PC-3 (cell line): Measurements from ENCODE around the gene ERRFI1. TPM values are rescaled to one million over a fixed set of nuclear protein-coding genes. Genes with fewer than 3 reads are reported as not detected.
A peak's percentile ranks its signal among the peaks of the same experiment; 100 is the strongest.

Experiments
- ATAC-seq: fragments of 200-7000 bp; cut with Tn5 transposase; 2 replicates; pipeline ENCODE4 v1.9.1; 2020; ENCODE audit warnings: mild to moderate bottlenecking, moderate library complexity
- BruUV-seq: library from RNA; stranded (reverse); fragments of 400-500 nt; replicated peaks from 2 replicates; lab custom pipeline; 2021; lab: Mats Ljungman, UMichigan
- CTCF ChIA-PET: fragments of 300-600 bp; sonication (Branson Sonifier 250); formaldehyde crosslinking; loops from one replicate; lab custom pipeline; 2022; ENCODE audit warnings: antibody characterized with exemption; lab: Charles Lee
- POLR2A ChIA-PET: fragments of 300-600 bp; sonication (Branson Sonifier 250); formaldehyde crosslinking; loops from one replicate; lab custom pipeline; 2022; ENCODE audit warnings: antibody characterized with exemption; ENCODE audit not compliant: unreplicated experiment; lab: Charles Lee
- DNase-seq: peaks from one replicate; pipeline ENCODE4 v3.0.0-alpha.2; 2015
- H2AFZ ChIP-seq: fragments of 300-600 bp; sonication (generic); 2 replicates; pipeline ENCODE4 v1.6.0; 2016; ENCODE audit warnings: antibody characterized with exemption, low read length
- H3F3A ChIP-seq: fragments of 300-600 bp; sonication (generic); one replicate; pipeline ENCODE4 v1.6.0; 2017; ENCODE audit warnings: antibody characterized with exemption, low read length, control low read depth, mild to moderate bottlenecking; ENCODE audit not compliant: unreplicated experiment
- H3K27ac ChIP-seq: fragments of 300-600 bp; sonication (generic); 2 replicates; pipeline ENCODE4 v1.5.1; 2016; ENCODE audit warnings: mild to moderate bottlenecking, low read length
- H3K27me3 ChIP-seq: fragments of 300-600 bp; sonication (generic); 2 replicates; pipeline ENCODE4 v1.6.1; 2016; ENCODE audit warnings: low read length, mixed read lengths
- H3K36me3 ChIP-seq: fragments of 300-600 bp; sonication (generic); 2 replicates; pipeline ENCODE4 v1.6.1; 2016; ENCODE audit warnings: low read depth, mixed run types, low read length, mixed read lengths
- H3K4me1 ChIP-seq: fragments of 300-600 bp; sonication (generic); 2 replicates; pipeline ENCODE4 v1.5.1; 2016; ENCODE audit warnings: low read length; ENCODE audit not compliant: insufficient read depth
- H3K4me2 ChIP-seq: fragments of 300-600 bp; sonication (generic); 2 replicates; pipeline ENCODE4 v1.6.0; 2016; ENCODE audit warnings: low read length
- H3K4me3 ChIP-seq: fragments of 300-600 bp; sonication (generic); 2 replicates; pipeline ENCODE4 v1.5.1; 2016; ENCODE audit warnings: mild to moderate bottlenecking, low read length, mixed read lengths
- H3K79me2 ChIP-seq: fragments of 300-600 bp; sonication (generic); 2 replicates; pipeline ENCODE4 v1.6.1; 2017; ENCODE audit warnings: low read length, mixed read lengths
- H3K9ac ChIP-seq: fragments of 300-600 bp; sonication (generic); 2 replicates; pipeline ENCODE4 v1.6.0; 2016; ENCODE audit warnings: mild to moderate bottlenecking, low read length
- H3K9me2 ChIP-seq: fragments of 300-600 bp; sonication (generic); replicated peaks from 2 replicates; pipeline ENCODE4 v1.6.1; 2016; ENCODE audit warnings: mixed run types, low read length, mixed read lengths
- H3K9me3 ChIP-seq: fragments of 300-600 bp; sonication (generic); 2 replicates; pipeline ENCODE4 v1.6.1; 2016; ENCODE audit warnings: low read length, mixed read lengths
- H4K20me1 ChIP-seq: fragments of 300-600 bp; sonication (generic); 2 replicates; pipeline ENCODE4 v1.6.1; 2016; ENCODE audit warnings: low read length, mixed read lengths
- EZH2 ChIP-seq: fragments of 300-600 bp; sonication (generic); IDR thresholded peaks from one replicate; pipeline ENCODE4 v1.6.1; 2017; ENCODE audit warnings: antibody characterized with exemption, mild to moderate bottlenecking, low read length; ENCODE audit not compliant: unreplicated experiment
- EZH2phosphoT487 ChIP-seq: fragments of 300-600 bp; sonication (generic); IDR thresholded peaks from 2 replicates; pipeline ENCODE4 v1.6.1; 2018; ENCODE audit warnings: mild to moderate bottlenecking, antibody characterized with exemption, low read length, borderline replicate concordance
- intact Hi-C: fragments of 100-400 bp; cut with micrococcal nuclease; formaldehyde crosslinking; loops from 2 replicates; pipeline ENCODE4 v1.9.0; 2023
- total RNA-seq: library from RNA; depleted of rRNA; stranded (reverse); fragments of >200 nt; gene quantifications from 2 replicates; pipeline ENCODE4 v1.2.3, GENCODE V29; 2014
- TF ChIP-seq, protein P1 (sequence below): fragments of 300-600 bp; sonication (generic); conservative IDR thresholded peaks from 2 replicates; pipeline ENCODE4 v1.5.1; 2017; ENCODE audit warnings: antibody characterized with exemption, low read depth, mild to moderate bottlenecking, low read length

The ERRFI1 gene
- total RNA-seq, 1 experiment from 2014 or later: 218 TPM

DNA sequence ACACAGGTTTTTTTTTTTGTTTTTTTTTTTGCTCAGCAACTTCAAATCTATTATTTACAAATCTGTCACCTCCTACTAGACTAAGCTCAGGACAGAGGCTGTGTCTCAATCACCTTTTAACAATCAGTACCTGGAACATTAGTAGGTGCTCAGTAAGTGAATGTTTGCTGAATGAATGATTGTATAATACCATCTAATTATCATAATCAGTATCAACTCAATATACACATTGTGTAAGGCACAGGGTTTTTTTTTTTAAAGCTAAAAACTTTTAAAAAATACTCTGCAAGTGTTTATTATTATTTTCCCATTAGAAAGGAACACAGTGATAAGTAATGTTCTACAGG lies 9.2 kb downstream of the ERRFI1 start:
- Histone ChIP-seq H3K4me3 (peak overlapping the region; percentile 14; the same call in 1 of the 2 replicates), H3K9ac (no peak overlapping the region; the same call in 1 of the 2 replicates), H3K27ac (peak overlapping the region; percentile 17), H3K27me3 (no peaks in the 10 kb centered on the region), H3K4me2 (peak overlapping the region; percentile 98), H3K9me3 (no peaks in the 10 kb centered on the region), H3K36me3 (peaks cover 68% of the 10 kb centered on the region), H2AFZ (no peak overlapping the region), H3F3A (peaks cover 42% of the 10 kb centered on the region), H3K9me2 (no peaks in the 10 kb centered on the region), H4K20me1 (peaks cover 98% of the 10 kb centered on the region), H3K79me2 (peaks cover 100% of the 10 kb centered on the region), H3K4me1 (peaks cover 67% of the 10 kb centered on the region)
- TF ChIP-seq EZH2phosphoT487 (no peak), EZH2 (no peak)
- ChIA-PET CTCF (interaction anchor here (0.8 kb wide), 1 partner anchor 297 kb away, joined by 3 read pairs; no protein-coding TSS in a partner anchor), POLR2A (interaction anchor here (0.6 kb wide), 1 partner anchor 568 kb away, joined by 12 read pairs; no protein-coding TSS in a partner anchor)
- no peak for ATAC-seq
- intact Hi-C loops: no loop called here
- no TSS peak for BruUV-seq
- no peak for DNase-seq

DNA sequence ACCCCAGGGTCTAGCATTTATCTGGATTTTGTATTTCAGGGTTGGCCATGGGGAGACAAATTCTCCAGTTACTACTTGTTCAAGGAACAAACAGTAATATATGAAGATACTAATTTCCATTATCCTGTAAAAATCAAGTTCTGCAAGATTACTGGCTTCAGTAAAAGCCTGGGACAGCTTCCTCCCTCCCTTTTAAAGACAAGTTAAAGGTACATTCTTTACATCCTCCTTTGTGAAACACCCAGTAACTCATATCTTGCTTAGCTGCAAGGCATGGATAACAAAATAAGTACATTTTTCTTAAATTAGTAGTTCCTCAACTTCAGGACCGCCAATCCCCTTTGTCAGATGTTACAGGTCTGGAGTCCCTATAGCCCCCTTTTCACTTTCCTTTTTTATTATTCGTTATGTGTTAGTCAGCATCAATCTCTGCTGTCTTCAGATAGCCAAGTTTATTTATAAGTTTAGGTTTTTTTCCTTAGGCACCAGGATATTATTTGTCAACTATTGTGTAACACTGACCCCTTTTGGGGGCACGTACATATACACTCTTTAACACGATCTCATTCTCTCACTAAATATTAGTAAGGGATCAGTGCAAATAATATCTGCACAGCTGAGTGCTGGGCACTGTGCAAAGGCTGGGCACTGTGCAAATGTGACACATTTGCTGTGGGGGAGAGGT lies 9.8 kb downstream of the ERRFI1 start:
- peak; percentile 37 for DNase-seq
- Histone ChIP-seq H3K36me3 (peaks cover 69% of the 10 kb centered on the region), H3K79me2 (peaks cover 98% of the 10 kb centered on the region), H3K9me2 (no peaks in the 10 kb centered on the region), H3K4me1 (peaks cover 62% of the 10 kb centered on the region), H2AFZ (no peak overlapping the region), H3K27ac (peak overlapping the region; percentile 39), H3F3A (peaks cover 48% of the 10 kb centered on the region), H3K4me3 (peak overlapping the region; percentile 14; the same call in 1 of the 2 replicates), H3K9ac (no peak overlapping the region; the same call in 1 of the 2 replicates), H3K27me3 (no peaks in the 10 kb centered on the region), H4K20me1 (peaks cover 97% of the 10 kb centered on the region), H3K9me3 (no peaks in the 10 kb centered on the region), H3K4me2 (peak overlapping the region; percentile 98)
- POLR2A ChIA-PET: interaction anchor here (0.6 kb wide), 1 partner anchor 568 kb away, joined by 12 read pairs; no protein-coding TSS in a partner anchor
- CTCF ChIA-PET: interaction anchor here (0.6 to 0.8 kb wide), 3 partner anchors 9 to 298 kb away, joined by 3 read pairs; no protein-coding TSS in a partner anchor
- peak; percentile 11; the same call in 1 of the 2 replicates for ATAC-seq
- BruUV-seq: no TSS peak
- intact Hi-C loops: no loop called here
- TF ChIP-seq EZH2: no peak
- TF ChIP-seq, protein P1, sequence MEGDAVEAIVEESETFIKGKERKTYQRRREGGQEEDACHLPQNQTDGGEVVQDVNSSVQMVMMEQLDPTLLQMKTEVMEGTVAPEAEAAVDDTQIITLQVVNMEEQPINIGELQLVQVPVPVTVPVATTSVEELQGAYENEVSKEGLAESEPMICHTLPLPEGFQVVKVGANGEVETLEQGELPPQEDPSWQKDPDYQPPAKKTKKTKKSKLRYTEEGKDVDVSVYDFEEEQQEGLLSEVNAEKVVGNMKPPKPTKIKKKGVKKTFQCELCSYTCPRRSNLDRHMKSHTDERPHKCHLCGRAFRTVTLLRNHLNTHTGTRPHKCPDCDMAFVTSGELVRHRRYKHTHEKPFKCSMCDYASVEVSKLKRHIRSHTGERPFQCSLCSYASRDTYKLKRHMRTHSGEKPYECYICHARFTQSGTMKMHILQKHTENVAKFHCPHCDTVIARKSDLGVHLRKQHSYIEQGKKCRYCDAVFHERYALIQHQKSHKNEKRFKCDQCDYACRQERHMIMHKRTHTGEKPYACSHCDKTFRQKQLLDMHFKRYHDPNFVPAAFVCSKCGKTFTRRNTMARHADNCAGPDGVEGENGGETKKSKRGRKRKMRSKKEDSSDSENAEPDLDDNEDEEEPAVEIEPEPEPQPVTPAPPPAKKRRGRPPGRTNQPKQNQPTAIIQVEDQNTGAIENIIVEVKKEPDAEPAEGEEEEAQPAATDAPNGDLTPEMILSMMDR: peak; percentile 42

DNA sequence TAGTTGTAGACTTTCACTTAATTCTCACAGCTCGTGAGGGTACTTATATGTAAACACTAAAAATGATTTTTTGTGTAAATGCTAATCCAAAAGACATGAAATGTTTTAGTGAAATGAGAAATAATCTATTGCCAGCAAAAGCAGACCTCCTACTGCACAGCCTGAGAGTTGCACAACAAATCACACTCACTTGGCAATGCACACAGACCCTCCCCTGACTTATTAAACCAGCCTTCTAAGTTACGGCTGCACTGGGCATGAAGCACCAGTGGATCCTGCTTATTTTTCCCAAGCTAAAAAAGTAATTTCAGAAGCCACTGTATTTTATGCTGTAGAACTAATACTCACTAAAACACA lies 10.3 kb downstream of the ERRFI1 start:
- Histone ChIP-seq H3K9me3 (no peaks in the 10 kb centered on the region), H3K9ac (no peak overlapping the region), H3K4me3 (0 out of 2 replicates have a peak overlapping the region, but pooled peaks have one; percentile 8), H3K36me3 (peaks cover 69% of the 10 kb centered on the region), H3K4me1 (peaks cover 57% of the 10 kb centered on the region), H3K27me3 (no peaks in the 10 kb centered on the region), H3K9me2 (no peaks in the 10 kb centered on the region), H3K27ac (peak overlapping the region; percentile 39), H3F3A (peaks cover 53% of the 10 kb centered on the region), H3K79me2 (peaks cover 98% of the 10 kb centered on the region), H3K4me2 (peak overlapping the region; percentile 98), H2AFZ (no peak overlapping the region), H4K20me1 (peaks cover 97% of the 10 kb centered on the region)
- no peak for TF ChIP-seq EZH2
- TF ChIP-seq, protein P1: no peak
- no peak for TF ChIP-seq EZH2phosphoT487
- ATAC-seq (no peak), DNase-seq (peak; percentile 26)
- intact Hi-C loops: loop anchor here (1.0 kb wide), 1 partner anchor 33 kb away; no protein-coding TSS in a partner anchor
- ChIA-PET POLR2A (interaction anchor here (1.1 kb wide), 1 partner anchor 92 kb away, joined by 8 read pairs; no protein-coding TSS in a partner anchor), CTCF (interaction anchor here (0.6 to 1.6 kb wide), 3 partner anchors 8 to 192 kb away, joined by 3 to 7 read pairs (median 3); no protein-coding TSS in a partner anchor)
- BruUV-seq: no TSS peak
